T follicular helper cell (primary cell): Measurements from ENCODE around the gene ATP6V1B1.

Source experiments
- DNase-seq: peaks from one replicate; pipeline ENCODE4 v3.0.0-alpha.2; 2020; ENCODE audit warnings: low read depth

ATP6V1B1 gene

DNA sequence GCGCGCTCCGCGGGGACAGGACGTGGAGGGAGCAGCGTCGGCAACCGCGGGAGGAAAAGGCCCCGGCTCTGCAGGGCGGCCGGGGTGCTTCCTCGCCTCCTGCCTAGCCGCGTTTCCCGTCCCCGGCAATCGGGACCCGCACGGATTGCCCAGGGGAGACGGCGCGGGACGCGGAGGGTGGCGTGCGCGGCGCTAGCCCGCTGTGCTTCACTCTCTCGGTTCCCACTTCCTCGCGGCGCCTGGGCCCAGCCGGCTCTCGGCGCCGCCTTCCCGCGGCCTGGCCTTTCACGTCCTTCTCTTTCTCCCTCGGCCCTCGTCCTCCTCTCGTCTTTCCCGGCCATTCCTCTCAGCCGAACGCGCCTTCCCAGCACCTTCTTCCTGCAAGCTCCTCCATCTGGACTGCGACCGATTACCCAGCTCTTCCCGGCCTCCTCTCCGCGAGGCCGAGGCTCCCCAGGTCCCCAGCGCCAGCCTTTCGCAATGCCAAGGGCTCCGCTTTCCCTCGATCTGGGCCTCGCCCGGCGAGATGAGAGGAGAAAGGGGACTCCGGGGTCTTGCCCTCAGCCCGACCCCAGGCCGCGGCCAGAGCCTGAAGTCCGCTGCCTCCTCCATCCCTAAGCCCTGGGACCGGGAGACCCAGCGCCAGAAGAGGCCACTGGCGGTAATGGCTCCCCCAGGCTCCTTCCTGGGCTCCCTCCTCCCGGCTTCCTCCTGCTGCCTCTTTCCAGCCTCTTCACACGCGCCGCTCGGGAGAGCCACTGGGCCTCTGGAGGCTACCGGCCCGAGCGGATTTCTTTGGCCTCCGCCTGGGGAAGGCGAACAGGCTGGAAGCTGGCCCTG is 34.3 kb upstream of the ATP6V1B1 start:
- no peak for DNase-seq

GRCh38 chr2:70902067-70902442 is 33.6 kb upstream of the ATP6V1B1 start:
- no peak for DNase-seq

DNA sequence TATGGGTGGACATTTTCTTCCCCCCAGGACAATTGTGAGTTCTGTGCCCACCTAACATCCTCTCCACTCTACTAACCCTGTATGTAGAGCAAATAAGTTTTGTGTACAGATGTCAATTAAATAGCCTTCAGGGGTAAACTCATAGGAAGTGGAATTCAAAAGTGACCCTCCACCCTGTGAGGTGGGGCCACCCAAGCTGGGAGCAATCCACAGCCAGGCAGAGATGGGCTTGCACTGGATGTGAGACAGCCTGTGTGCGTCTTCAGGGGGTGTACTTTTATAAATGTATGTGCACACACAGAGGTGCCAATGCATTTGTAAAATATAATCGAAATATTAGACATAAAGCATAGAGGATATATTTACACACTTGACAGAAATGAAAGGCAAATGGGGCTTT is 33.1 kb upstream of the ATP6V1B1 start:
- no peak for DNase-seq

DNA sequence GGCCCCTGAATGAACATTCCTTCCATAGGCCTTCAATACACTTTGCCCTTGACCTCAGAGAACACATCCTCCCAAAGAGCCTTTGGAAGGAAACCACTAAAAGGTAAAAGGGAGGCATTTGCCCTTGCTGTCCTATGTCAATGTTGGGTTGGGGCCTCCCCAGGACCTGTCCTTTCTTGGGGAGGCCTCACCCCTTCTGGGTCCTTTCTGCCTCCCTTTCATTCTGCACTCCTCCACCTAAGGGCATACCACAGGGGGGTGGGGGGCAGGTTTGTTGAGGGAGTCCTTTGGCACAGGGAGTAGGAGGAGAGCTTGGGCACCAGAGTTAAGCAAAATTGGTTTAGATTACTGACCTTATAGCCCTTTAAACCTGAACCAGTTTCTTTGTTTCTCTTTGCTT is 32.5 kb upstream of the ATP6V1B1 start:
- DNase-seq: no peak

- DNase-seq: no peak
Measured at GRCh38 chr2:70903641-70904340, 31.9 kb upstream of the ATP6V1B1 start.

GRCh38 chr2:70904371-70905216 is 31.1 kb upstream of the ATP6V1B1 start:
- DNase-seq: no peak

GRCh38 chr2:70905443-70906421 is 30.0 kb upstream of the ATP6V1B1 start:
- DNase-seq: no peak

DNA sequence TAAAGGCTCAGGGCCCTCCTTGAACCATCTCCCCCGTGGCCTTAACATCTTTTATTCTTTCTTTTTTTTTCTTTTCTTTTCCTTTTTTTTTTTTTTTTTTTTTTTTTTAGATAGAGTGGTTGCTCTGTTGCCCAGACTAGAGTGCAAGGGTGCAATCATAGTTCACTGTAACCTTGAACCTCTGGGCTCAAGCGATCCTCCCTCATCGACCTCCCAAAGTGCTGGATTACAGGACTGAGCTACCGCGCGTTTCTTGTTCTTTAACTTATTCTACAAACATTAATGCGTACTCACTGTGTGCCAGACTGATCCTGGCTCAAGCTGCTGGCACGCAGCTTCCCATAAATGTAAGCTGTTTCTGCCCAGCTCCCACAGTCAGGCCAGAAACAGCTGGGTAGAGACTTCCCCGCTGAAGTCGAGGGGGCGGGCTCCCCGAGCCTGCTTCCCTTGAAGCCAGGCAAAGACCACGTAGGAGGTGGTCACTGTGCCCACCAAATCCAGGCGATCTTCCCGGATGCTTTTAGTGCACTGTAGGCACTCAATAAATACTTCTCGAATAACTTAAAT is 29.2 kb upstream of the ATP6V1B1 start:
- no peak for DNase-seq

DNA sequence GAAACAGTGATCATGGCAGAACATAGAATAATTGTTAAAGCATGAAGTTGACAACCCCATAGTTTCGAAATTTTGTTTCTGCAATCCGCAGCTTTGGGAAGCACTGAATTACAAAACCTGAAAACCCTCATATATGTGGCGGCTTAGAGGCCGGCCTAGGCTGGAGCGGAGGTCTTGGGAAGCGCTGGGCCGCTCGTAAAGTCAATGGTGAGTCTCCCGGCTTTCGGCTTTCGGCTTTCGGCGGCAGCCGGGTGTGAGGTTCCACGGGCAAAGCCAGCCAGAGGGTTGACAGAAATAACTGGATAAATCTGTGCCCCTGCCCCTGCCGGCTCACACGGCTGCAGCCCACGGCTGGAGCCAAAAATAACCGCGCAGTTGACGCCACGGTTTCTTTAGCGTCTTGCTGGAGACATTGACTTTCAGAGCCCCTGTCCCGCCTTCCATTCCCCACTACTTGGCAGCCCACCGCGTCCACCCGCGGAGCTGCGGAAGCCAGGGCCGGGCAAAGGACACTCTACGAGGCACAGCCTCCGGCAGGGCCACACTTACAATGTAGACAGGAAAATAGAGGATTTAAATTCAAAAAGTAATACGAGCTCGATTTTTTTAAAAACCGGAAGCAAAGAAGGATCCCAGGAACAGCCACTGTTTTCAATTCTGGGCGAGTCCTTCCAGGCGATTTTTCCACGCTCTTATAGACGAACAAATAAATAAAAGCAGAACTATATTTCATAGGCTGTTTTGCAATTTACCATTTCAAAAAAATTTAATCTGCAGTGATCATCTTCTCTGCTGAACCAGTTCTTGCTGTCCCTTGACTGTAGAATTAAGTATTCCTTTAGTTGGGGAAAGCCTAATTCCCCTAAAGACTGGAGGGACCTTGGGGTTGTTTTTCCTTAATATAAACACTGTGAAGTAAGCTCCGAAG is 28.3 kb upstream of the ATP6V1B1 start:
- no peak for DNase-seq

DNA sequence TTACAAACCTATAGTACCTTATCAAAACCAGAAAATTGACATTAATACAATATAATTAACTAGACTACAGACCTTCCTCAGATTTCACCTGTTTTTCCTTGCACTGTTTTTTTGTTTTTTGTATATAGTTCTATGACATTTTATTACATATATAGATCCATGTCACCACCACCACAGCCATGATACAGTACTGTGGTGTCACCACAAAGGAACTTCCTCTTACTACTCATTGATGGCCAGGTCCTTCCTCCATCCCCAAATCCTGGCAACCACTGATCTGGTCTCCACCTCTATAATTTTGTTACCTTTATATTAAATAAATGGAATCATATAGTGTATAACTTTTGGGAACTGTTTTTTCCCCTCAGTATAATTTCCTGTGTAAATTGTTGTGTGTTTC is 19.4 kb upstream of the ATP6V1B1 start:
- DNase-seq: no peak

- no peak for DNase-seq
Measured at GRCh38 chr2:70918016-70918415, 17.7 kb upstream of the ATP6V1B1 start.

DNA sequence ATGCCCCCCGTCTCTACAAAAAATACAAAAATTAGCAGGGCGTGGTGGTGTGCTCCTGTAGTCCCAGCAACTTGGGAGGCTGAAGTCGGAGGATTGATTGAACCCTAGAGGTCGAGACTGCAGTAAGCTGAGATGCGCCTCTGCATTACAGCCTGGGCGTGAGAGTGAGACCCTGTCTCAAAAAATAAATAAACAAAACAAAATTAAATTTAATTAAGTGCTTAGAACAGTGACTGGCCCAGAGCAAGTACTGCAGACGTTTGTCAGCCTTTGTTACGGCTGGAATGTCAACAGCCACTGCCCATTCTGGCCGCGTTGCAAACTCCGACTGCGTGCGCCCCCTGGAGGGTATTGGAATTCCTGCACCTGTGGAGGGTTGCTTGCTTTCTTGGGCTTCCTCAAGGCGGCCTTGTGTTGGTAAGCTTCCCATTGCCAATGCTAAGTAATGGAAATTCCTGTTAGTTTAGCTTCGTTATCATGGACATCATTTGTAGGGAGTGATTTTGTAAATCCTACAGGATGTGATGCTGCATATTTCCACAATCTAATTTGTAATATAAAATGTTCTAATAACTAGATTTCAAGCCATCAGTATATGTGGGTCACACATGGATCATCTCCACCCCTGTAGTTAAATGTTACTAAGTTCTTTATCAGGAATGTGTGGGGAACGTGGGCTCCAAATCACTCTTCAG is 15.9 kb upstream of the ATP6V1B1 start:
- DNase-seq: peak; percentile 47

- no peak for DNase-seq
Measured at GRCh38 chr2:70920367-70920715, 15.4 kb upstream of the ATP6V1B1 start.

GRCh38 chr2:70921031-70921430 is 14.7 kb upstream of the ATP6V1B1 start:
- DNase-seq: no peak

- DNase-seq: no peak
Measured at GRCh38 chr2:70921839-70922234, 13.9 kb upstream of the ATP6V1B1 start.

DNA sequence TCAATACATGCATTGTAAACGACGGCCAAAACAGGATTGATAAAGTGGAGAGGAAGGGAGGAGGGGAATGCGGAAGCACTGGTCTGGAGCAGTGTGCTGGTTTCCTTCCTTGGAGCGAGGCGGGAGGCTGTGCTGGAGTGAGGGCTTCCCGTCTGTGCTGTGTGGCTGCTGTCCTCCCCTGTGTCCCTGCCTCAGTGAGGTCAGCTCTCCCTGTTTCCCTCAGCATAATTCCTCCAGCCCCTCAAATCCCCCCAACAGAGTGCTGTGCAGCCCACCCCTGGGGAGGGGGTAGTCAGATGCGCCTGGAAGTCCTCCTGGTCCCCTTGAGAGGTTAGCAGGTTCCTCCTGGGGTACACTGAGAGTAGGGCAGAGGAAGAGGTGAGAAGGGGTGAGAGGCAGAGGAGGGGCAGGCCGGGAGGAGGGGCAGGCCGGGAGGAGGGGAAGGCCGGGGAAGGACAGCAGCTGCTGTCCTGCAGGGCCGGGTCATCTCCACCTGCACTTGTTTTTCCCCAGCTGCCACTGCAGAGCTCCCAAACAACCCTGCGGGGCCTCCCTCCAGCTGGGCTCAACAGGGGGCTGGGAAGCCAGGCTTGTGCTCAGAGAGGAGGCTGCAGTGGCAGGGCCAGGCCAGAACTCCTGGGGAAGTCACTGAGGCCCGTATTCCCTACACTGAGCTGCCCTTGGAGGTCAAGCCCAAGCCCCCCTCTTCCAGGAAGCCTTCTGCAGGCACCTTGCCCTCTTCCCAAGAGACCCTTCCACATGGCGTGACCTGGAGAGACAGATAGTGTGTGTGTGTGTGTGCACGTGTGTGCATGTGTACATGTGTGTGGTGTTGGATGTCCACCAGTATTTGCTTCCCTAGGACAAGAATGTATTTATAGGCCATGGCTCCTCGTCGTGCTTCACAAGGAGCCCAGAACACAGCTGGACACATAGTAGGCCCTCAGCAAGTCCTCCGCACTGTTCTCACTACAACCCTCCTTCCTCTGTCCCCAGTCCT is 13.2 kb upstream of the ATP6V1B1 start:
- DNase-seq: no peak

DNA sequence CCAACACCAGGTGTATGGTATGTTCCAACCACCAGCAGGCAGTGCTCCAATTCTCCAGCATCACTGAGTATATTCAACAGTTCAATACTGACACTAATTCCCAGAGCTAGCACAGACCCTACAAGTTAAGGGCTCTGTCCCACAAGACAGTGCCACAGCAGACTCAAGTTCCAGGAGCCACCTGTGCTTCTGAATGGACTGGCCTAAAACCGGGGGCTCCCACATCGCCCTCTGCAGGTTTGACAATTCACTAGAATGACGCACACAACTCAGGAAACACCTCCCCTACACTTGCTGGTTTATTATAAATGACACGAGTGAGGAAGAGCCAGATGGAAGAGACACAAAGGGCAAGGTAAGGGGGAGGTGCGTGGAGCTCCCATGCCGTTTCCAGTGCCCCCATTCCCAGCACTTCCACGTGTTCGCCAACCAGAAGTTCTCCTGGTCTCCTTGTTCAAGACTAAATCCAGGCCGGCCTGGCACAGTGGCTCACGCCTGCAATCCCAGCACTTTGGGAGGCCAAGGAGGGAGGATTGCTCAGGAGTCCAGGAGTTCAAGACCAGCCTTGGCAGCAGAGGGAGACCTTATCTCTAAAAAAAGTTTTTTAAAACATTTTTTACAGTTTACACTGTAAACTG is 12.2 kb upstream of the ATP6V1B1 start:
- no peak for DNase-seq

GRCh38 chr2:70926042-70926441 is 9.7 kb upstream of the ATP6V1B1 start:
- DNase-seq: no peak
